GM23248 (cell line): ENCODE data around the gene PRCP. TPM values are rescaled to one million over a fixed set of nuclear protein-coding genes. Genes with fewer than 3 reads are reported as not detected.
A peak's percentile ranks its signal among the peaks of the same experiment; 100 is the strongest.
"Not testable (repeated sequence)": the region's sequence is repeated elsewhere in the genome, so short reads cannot be mapped to it uniquely, and the experiment has no call there.

ENCODE experiments used
- DNase-seq: peaks from one replicate; pipeline ENCODE4 v3.0.0-alpha.2; 2015
- H2AFZ ChIP-seq: fragments of 200-600 bp; sonication (generic); 2 replicates; pipeline ENCODE4 v1.6.1; 2016; ENCODE audit warnings: antibody characterized with exemption
- H3F3A ChIP-seq: fragments of 200-600 bp; sonication (generic); 2 replicates; pipeline ENCODE4 v1.6.1; 2016; ENCODE audit warnings: mild to moderate bottlenecking, antibody characterized with exemption, mixed run types; ENCODE audit not compliant: insufficient read depth
- H3K27ac ChIP-seq: fragments of 200-600 bp; sonication (generic); 2 replicates; pipeline ENCODE4 v1.5.1; 2016; ENCODE audit warnings: mild to moderate bottlenecking
- H3K27me3 ChIP-seq: fragments of 200-600 bp; sonication (generic); replicated peaks from 2 replicates; pipeline ENCODE4 v1.6.1; 2016; ENCODE audit warnings: mild to moderate bottlenecking; ENCODE audit not compliant: insufficient read depth
- H3K36me3 ChIP-seq: fragments of 200-600 bp; sonication (generic); 2 replicates; pipeline ENCODE4 v1.6.1; 2016; ENCODE audit warnings: low read depth, mild to moderate bottlenecking
- H3K4me1 ChIP-seq: fragments of 200-600 bp; sonication (generic); 2 replicates; pipeline ENCODE4 v1.6.1; 2016; ENCODE audit warnings: mild to moderate bottlenecking; ENCODE audit not compliant: insufficient read depth
- H3K4me2 ChIP-seq: fragments of 200-600 bp; sonication (generic); one replicate; pipeline ENCODE4 v1.6.1; 2016; ENCODE audit warnings: mild to moderate bottlenecking; ENCODE audit not compliant: unreplicated experiment
- H3K4me3 ChIP-seq: fragments of 200-600 bp; sonication (generic); 2 replicates; pipeline ENCODE4 v1.5.1; 2016; ENCODE audit warnings: mild to moderate bottlenecking
- H3K79me2 ChIP-seq: fragments of 200-600 bp; sonication (generic); 2 replicates; pipeline ENCODE4 v1.6.1; 2016; ENCODE audit warnings: mild to moderate bottlenecking; ENCODE audit not compliant: insufficient read depth
- H3K9ac ChIP-seq: fragments of 200-600 bp; sonication (generic); 2 replicates; pipeline ENCODE4 v1.6.1; 2016; ENCODE audit warnings: mild to moderate bottlenecking
- H3K9me2 ChIP-seq: fragments of 200-600 bp; sonication (generic); 2 replicates; pipeline ENCODE4 v1.6.1; 2016; ENCODE audit warnings: mixed run types, mild to moderate bottlenecking, moderate library complexity; ENCODE audit not compliant: insufficient read depth
- H3K9me3 ChIP-seq: fragments of 200-600 bp; sonication (generic); one replicate; pipeline ENCODE4 v1.6.1; 2017; ENCODE audit warnings: low read depth
- H4K20me1 ChIP-seq: fragments of 200-600 bp; sonication (generic); 2 replicates; pipeline ENCODE4 v1.6.0; 2016; ENCODE audit not compliant: insufficient read depth
- EZH2 ChIP-seq: fragments of 200-600 bp; sonication (generic); IDR thresholded peaks from 2 replicates; pipeline ENCODE4 v1.6.1; 2018; ENCODE audit warnings: antibody characterized with exemption, mild to moderate bottlenecking; ENCODE audit not compliant: insufficient read depth, poor library complexity, severe bottlenecking
- EZH2phosphoT487 ChIP-seq: fragments of 200-600 bp; sonication (generic); IDR thresholded peaks from 2 replicates; pipeline ENCODE4 v1.6.1; 2018; ENCODE audit warnings: antibody characterized with exemption, moderate library complexity, mild to moderate bottlenecking, low read depth; ENCODE audit not compliant: insufficient read depth
- WGBS, 2 experiments: methylation state at CpG; one replicate each; pipeline ENCODE4 v1.1.6; 2015 to 2017; ENCODE audit warnings: low lambda C conversion rate in 2 of 2, low coverage in 1 of 2; ENCODE audit errors: missing lambda C conversion rate in 2 of 2; 5-methylcytosine and 5-hydroxymethylcytosine counted together
- in situ Hi-C: fragments of 300-500 bp; cut with MboI; formaldehyde crosslinking; loops from 2 replicates; pipeline ENCODE4 v1.15.0; 2020
- polyA plus RNA-seq: library from polyadenylated mRNA; unstranded; fragments of >200 nt; fragmentation: Nextera tagmentation; extraction: Ambion mirVana; gene quantifications from 2 replicates; pipeline ENCODE4 v1.2.1, GENCODE V29; 2016
- total RNA-seq: library from RNA; depleted of rRNA; stranded (reverse); fragments of >200 nt; shearing (Covaris generic); gene quantifications from 2 replicates; pipeline ENCODE4 v1.2.3, GENCODE V29; 2014

The PRCP gene
- total and polyA plus RNA-seq, 2 experiments from 2014 or later: 84.1 to 85.7 TPM

- Histone ChIP-seq H3K9me2 (no peaks in the 10 kb centered on the region), H3F3A (peaks cover 47% of the 10 kb centered on the region), H3K4me3 (no peak overlapping the region), H3K9me3 (no peaks in the 10 kb centered on the region), H3K4me1 (peaks cover 45% of the 10 kb centered on the region), H3K79me2 (no peaks in the 10 kb centered on the region), H3K36me3 (no peaks in the 10 kb centered on the region), H3K9ac (no peak overlapping the region), H3K27me3 (no peaks in the 10 kb centered on the region), H4K20me1 (no peaks in the 10 kb centered on the region), H3K27ac (no peak overlapping the region), H3K4me2 (no peak overlapping the region), H2AFZ (no peak overlapping the region)
- DNase-seq: no peak
- TF ChIP-seq EZH2 (no peak), EZH2phosphoT487 (no peak)
- 94 to 98% methylated on average over 2 of the region's 2 CpGs for WGBS, 2 experiments
- in situ Hi-C loops: loop anchor here (25.0 kb wide), 1 partner anchor 957 kb away; no protein-coding TSS in a partner anchor
Observed at GRCh38 chr11:82855616-82856015, 44.6 kb downstream of the PRCP start.

- not testable (repeated sequence) for H3K36me3 ChIP-seq, H3K9ac ChIP-seq, H2AFZ ChIP-seq, H3K79me2 ChIP-seq, H4K20me1 ChIP-seq, H3K9me2 ChIP-seq, H3K27me3 ChIP-seq, H3K9me3 ChIP-seq, H3K27ac ChIP-seq
- in situ Hi-C loops: loop anchor here (25.0 kb wide), 1 partner anchor 957 kb away; no protein-coding TSS in a partner anchor
- Histone ChIP-seq H3F3A (peaks cover 47% of the 10 kb centered on the region), H3K4me1 (peaks cover 41% of the 10 kb centered on the region), H3K4me3 (peak overlapping the region; percentile 9; the same call in 1 of the 2 replicates), H3K4me2 (peak overlapping the region; percentile 63)
- 100% methylated on average over 1 of the region's 1 CpG for WGBS, 2 experiments
- DNase-seq: peak; percentile 21
Observed at GRCh38 chr11:82854916-82855315, 45.3 kb downstream of the PRCP start.

- in situ Hi-C loops: loop anchor here (25.0 kb wide), 1 partner anchor 958 kb away; no protein-coding TSS in a partner anchor
- Histone ChIP-seq H3K79me2 (no peaks in the 10 kb centered on the region), H3K4me3 (peak overlapping the region; percentile 9; the same call in 1 of the 2 replicates), H3F3A (peaks cover 43% of the 10 kb centered on the region), H3K4me1 (peaks cover 35% of the 10 kb centered on the region), H3K9me3 (no peaks in the 10 kb centered on the region), H2AFZ (peak overlapping the region; percentile 47; the same call in 1 of the 2 replicates), H3K27ac (no peak overlapping the region; the same call in 1 of the 2 replicates), H3K4me2 (peak overlapping the region; percentile 63), H3K9me2 (no peaks in the 10 kb centered on the region), H4K20me1 (no peaks in the 10 kb centered on the region), H3K9ac (no peak overlapping the region), H3K27me3 (no peaks in the 10 kb centered on the region), H3K36me3 (no peaks in the 10 kb centered on the region)
- TF ChIP-seq EZH2phosphoT487: no peak
- peak; percentile 34 for DNase-seq
Observed at GRCh38 chr11:82854242-82854641, 46.0 kb downstream of the PRCP start.

- Histone ChIP-seq H3K36me3 (no peaks in the 10 kb centered on the region), H3K79me2 (no peaks in the 10 kb centered on the region)
- TF ChIP-seq EZH2: no peak
- no peak for TF ChIP-seq EZH2phosphoT487
Observed at GRCh38 chr11:82848829-82849228, 51.4 kb downstream of the PRCP start.

More at GRCh38 chr11:82848829-82849228, 51.4 kb downstream of the PRCP start:
- H3K4me1 ChIP-seq: peaks cover 4% of the 10 kb centered on the region
- no peak overlapping the region for H3K27ac ChIP-seq
- no peak overlapping the region for H3K9ac ChIP-seq
- H3K4me3 ChIP-seq: no peak overlapping the region
- no peak for DNase-seq
- no peaks in the 10 kb centered on the region for H3K9me3 ChIP-seq
- H3F3A ChIP-seq: peaks cover 9% of the 10 kb centered on the region; the same call in 1 of the 2 replicates
- H2AFZ ChIP-seq: no peak overlapping the region
- H3K27me3 ChIP-seq: no peaks in the 10 kb centered on the region
- in situ Hi-C loops: no loop called here
- H3K4me2 ChIP-seq: no peak overlapping the region
- no peaks in the 10 kb centered on the region for H4K20me1 ChIP-seq
- H3K9me2 ChIP-seq: no peaks in the 10 kb centered on the region
